ENCODE results near the gene NOS1AP. TPM values are rescaled to one million over a fixed set of nuclear protein-coding genes. Genes with fewer than 3 reads are reported as not detected.

The NOS1AP gene
- total RNA-seq, 1 donor from 2014 or later, result under 0.01 TPM

- peaks cover 2 to 4% (median 3%) of the 10 kb centered on the region in 3 donors for H3K4me1 ChIP-seq (ENCODE audit: control insufficient read depth in 3 of 3, insufficient read depth in 3 of 3, low read length in 3 of 3)
- peaks cover 0 to 6% (median 0%) of the 10 kb centered on the region in 3 donors for H3K27me3 ChIP-seq (ENCODE audit: control insufficient read depth in 3 of 3, insufficient read depth in 3 of 3, low read length in 3 of 3)
- H3K9me3 ChIP-seq (ENCODE audit: control insufficient read depth in 3 of 3, low read length in 3 of 3), result no peaks in the 10 kb centered on the region
- no peaks in the 10 kb centered on the region for H3K36me3 ChIP-seq (ENCODE audit: control insufficient read depth in 3 of 3, insufficient read depth in 3 of 3, low read length in 3 of 3)
- H3K9ac ChIP-seq (ENCODE audit: low read depth in 1 of 3, low read length in 3 of 3), result no peak overlapping the region
- no peak overlapping the region for H3K4me3 ChIP-seq (ENCODE audit: low read length in 3 of 3)
- no peak overlapping the region for H3K27ac ChIP-seq (ENCODE audit: low read depth, low read length)
Observed at GRCh38 chr1:162218546-162218945, 149.1 kb downstream of the NOS1AP start.

DNA sequence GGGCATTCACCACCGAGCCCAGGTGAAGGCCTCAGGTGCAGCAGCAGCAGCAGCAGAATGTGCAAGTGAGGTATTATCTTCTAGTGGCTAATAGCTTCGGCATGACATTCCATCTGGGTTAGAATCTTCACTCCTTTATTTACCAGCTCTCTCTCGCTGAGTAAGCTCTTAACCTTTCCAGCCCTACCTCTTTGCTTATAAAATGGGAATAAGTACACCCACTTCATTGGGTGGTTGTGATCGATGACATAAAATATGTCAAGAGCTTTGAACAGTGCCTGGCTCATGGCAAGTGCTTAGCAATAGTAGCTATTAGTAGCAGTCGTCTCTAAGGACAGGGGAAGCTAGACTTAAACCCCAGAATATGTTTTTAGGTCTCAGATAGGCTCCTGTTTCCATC lies 149.5 kb downstream of the NOS1AP start:
- H3K4me3 ChIP-seq (ENCODE audit: low read length in 3 of 3), result no peak overlapping the region
- no peaks in the 10 kb centered on the region for H3K9me3 ChIP-seq (ENCODE audit: control insufficient read depth in 3 of 3, low read length in 3 of 3)
- no peaks in the 10 kb centered on the region for H3K4me1 ChIP-seq (ENCODE audit: control insufficient read depth in 3 of 3, insufficient read depth in 3 of 3, low read length in 3 of 3)
- H3K36me3 ChIP-seq (ENCODE audit: control insufficient read depth in 3 of 3, insufficient read depth in 3 of 3, low read length in 3 of 3), result no peaks in the 10 kb centered on the region
- no peak overlapping the region for H3K9ac ChIP-seq (ENCODE audit: low read depth in 1 of 3, low read length in 3 of 3)
- peaks cover 0 to 6% (median 0%) of the 10 kb centered on the region in 3 donors for H3K27me3 ChIP-seq (ENCODE audit: control insufficient read depth in 3 of 3, insufficient read depth in 3 of 3, low read length in 3 of 3)
- H3K27ac ChIP-seq (ENCODE audit: low read depth, low read length), result no peak overlapping the region

- Histone ChIP-seq H3K27me3 (ENCODE audit: control insufficient read depth in 3 of 3, insufficient read depth in 3 of 3, low read length in 3 of 3) (peaks cover 0 to 6% (median 0%) of the 10 kb centered on the region in 3 donors), H3K9ac (ENCODE audit: low read depth in 1 of 3, low read length in 3 of 3) (no peak overlapping the region), H3K9me3 (ENCODE audit: control insufficient read depth in 3 of 3, low read length in 3 of 3) (no peaks in the 10 kb centered on the region), H3K4me1 (ENCODE audit: control insufficient read depth in 3 of 3, insufficient read depth in 3 of 3, low read length in 3 of 3) (no peaks in the 10 kb centered on the region), H3K27ac (ENCODE audit: low read depth, low read length) (no peak overlapping the region), H3K36me3 (ENCODE audit: control insufficient read depth in 3 of 3, insufficient read depth in 3 of 3, low read length in 3 of 3) (no peaks in the 10 kb centered on the region), H3K4me3 (ENCODE audit: low read length in 3 of 3) (no peak overlapping the region)
Observed at GRCh38 chr1:162219461-162219860, 150.0 kb downstream of the NOS1AP start.

- Histone ChIP-seq H3K4me3 (ENCODE audit: low read length in 3 of 3) (no peak overlapping the region), H3K36me3 (ENCODE audit: control insufficient read depth in 3 of 3, insufficient read depth in 3 of 3, low read length in 3 of 3) (no peaks in the 10 kb centered on the region), H3K4me1 (ENCODE audit: control insufficient read depth in 3 of 3, insufficient read depth in 3 of 3, low read length in 3 of 3) (no peaks in the 10 kb centered on the region)
Observed at GRCh38 chr1:162220009-162220539, 150.6 kb downstream of the NOS1AP start.

DNA sequence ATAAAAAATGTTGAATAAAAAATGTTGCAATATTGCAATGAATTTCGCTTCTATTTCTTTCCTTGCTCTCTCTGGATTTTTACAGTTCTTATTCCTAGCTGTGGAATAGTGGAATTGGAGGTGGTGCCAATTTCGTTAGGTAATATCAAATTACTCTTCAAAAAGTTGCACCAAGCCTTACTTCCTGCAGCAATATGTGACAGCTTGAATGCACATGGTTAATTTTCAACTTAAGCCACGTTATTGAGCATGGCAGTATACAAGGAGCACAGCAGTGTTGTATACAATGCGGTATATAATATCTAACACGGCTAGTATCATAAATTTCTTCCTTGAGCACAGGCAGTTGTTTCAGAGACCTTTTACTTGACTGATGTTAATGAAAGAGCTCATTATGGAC lies 152.5 kb downstream of the NOS1AP start:
- no peaks in the 10 kb centered on the region for H3K9me3 ChIP-seq (ENCODE audit: control insufficient read depth in 3 of 3, low read length in 3 of 3)
- no peak overlapping the region for H3K9ac ChIP-seq (ENCODE audit: low read depth in 1 of 3, low read length in 3 of 3)
- no peaks in the 10 kb centered on the region for H3K4me1 ChIP-seq (ENCODE audit: control insufficient read depth in 3 of 3, insufficient read depth in 3 of 3, low read length in 3 of 3)
- peaks cover 0 to 6% (median 0%) of the 10 kb centered on the region in 3 donors for H3K27me3 ChIP-seq (ENCODE audit: control insufficient read depth in 3 of 3, insufficient read depth in 3 of 3, low read length in 3 of 3)
- no peaks in the 10 kb centered on the region for H3K36me3 ChIP-seq (ENCODE audit: control insufficient read depth in 3 of 3, insufficient read depth in 3 of 3, low read length in 3 of 3)
- H3K4me3 ChIP-seq (ENCODE audit: low read length in 3 of 3), result no peak overlapping the region
- H3K27ac ChIP-seq (ENCODE audit: low read depth, low read length), result no peak overlapping the region

More at GRCh38 chr1:162220009-162220539, 150.6 kb downstream of the NOS1AP start:
- H3K27me3 ChIP-seq (ENCODE audit: control insufficient read depth in 3 of 3, insufficient read depth in 3 of 3, low read length in 3 of 3), result peaks cover 0 to 6% (median 0%) of the 10 kb centered on the region in 3 donors
- H3K27ac ChIP-seq (ENCODE audit: low read depth, low read length), result no peak overlapping the region
- H3K9ac ChIP-seq (ENCODE audit: low read depth in 1 of 3, low read length in 3 of 3), result no peak overlapping the region
- H3K9me3 ChIP-seq (ENCODE audit: control insufficient read depth in 3 of 3, low read length in 3 of 3), result no peaks in the 10 kb centered on the region

DNA sequence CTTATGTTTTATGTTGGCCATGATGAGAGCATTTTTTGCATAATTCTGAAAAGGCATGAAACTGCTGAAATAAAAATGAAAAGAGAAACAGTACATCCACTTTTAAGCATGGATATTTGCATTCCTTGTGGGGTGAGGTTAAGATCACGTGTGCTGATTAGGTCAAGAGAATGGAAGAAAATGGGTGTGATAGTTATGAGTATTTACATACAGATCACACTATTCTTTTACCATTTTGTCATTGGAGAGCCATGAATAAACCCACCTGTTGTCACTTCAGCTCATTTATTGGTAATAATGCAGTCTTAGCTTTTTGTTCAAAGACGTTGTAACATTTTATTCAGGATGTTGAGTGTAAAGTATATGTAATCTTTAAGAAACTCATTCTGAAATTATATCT lies 153.2 kb downstream of the NOS1AP start:
- Histone ChIP-seq H3K27ac (ENCODE audit: low read depth, low read length) (no peak overlapping the region), H3K9me3 (ENCODE audit: control insufficient read depth in 3 of 3, low read length in 3 of 3) (no peaks in the 10 kb centered on the region), H3K4me3 (ENCODE audit: low read length in 3 of 3) (no peak overlapping the region), H3K36me3 (ENCODE audit: control insufficient read depth in 3 of 3, insufficient read depth in 3 of 3, low read length in 3 of 3) (no peaks in the 10 kb centered on the region), H3K27me3 (ENCODE audit: control insufficient read depth in 3 of 3, insufficient read depth in 3 of 3, low read length in 3 of 3) (peaks cover 0 to 6% (median 0%) of the 10 kb centered on the region in 3 donors), H3K9ac (ENCODE audit: low read depth in 1 of 3, low read length in 3 of 3) (no peak overlapping the region), H3K4me1 (ENCODE audit: control insufficient read depth in 3 of 3, insufficient read depth in 3 of 3, low read length in 3 of 3) (no peaks in the 10 kb centered on the region)

GRCh38 chr1:162223488-162223887 lies 154.0 kb downstream of the NOS1AP start:
- H3K4me1 ChIP-seq (ENCODE audit: control insufficient read depth in 3 of 3, insufficient read depth in 3 of 3, low read length in 3 of 3), result no peaks in the 10 kb centered on the region
- H3K9me3 ChIP-seq (ENCODE audit: control insufficient read depth in 3 of 3, low read length in 3 of 3), result no peaks in the 10 kb centered on the region
- no peak overlapping the region for H3K27ac ChIP-seq (ENCODE audit: low read depth, low read length)
- H3K36me3 ChIP-seq (ENCODE audit: control insufficient read depth in 3 of 3, insufficient read depth in 3 of 3, low read length in 3 of 3), result no peaks in the 10 kb centered on the region
- H3K4me3 ChIP-seq (ENCODE audit: low read length in 3 of 3), result no peak overlapping the region
- H3K27me3 ChIP-seq (ENCODE audit: control insufficient read depth in 3 of 3, insufficient read depth in 3 of 3, low read length in 3 of 3), result peaks cover 0 to 6% (median 0%) of the 10 kb centered on the region in 3 donors
- no peak overlapping the region for H3K9ac ChIP-seq (ENCODE audit: low read depth in 1 of 3, low read length in 3 of 3)

- no peaks in the 10 kb centered on the region for H3K36me3 ChIP-seq (ENCODE audit: control insufficient read depth in 3 of 3, insufficient read depth in 3 of 3, low read length in 3 of 3)
- no peak overlapping the region for H3K27ac ChIP-seq (ENCODE audit: low read depth, low read length)
- no peaks in the 10 kb centered on the region for H3K9me3 ChIP-seq (ENCODE audit: control insufficient read depth in 3 of 3, low read length in 3 of 3)
- no peaks in the 10 kb centered on the region for H3K4me1 ChIP-seq (ENCODE audit: control insufficient read depth in 3 of 3, insufficient read depth in 3 of 3, low read length in 3 of 3)
- H3K27me3 ChIP-seq (ENCODE audit: control insufficient read depth in 3 of 3, insufficient read depth in 3 of 3, low read length in 3 of 3), result peaks cover 0 to 6% (median 0%) of the 10 kb centered on the region in 3 donors
- H3K4me3 ChIP-seq (ENCODE audit: low read length in 3 of 3), result no peak overlapping the region
- no peak overlapping the region for H3K9ac ChIP-seq (ENCODE audit: low read depth in 1 of 3, low read length in 3 of 3)
Observed at GRCh38 chr1:162224267-162224666, 154.8 kb downstream of the NOS1AP start.

GRCh38 chr1:162228586-162228985 lies 159.1 kb downstream of the NOS1AP start:
- no peaks in the 10 kb centered on the region for H3K9me3 ChIP-seq (ENCODE audit: control insufficient read depth in 3 of 3, low read length in 3 of 3)
- H3K27me3 ChIP-seq (ENCODE audit: control insufficient read depth in 3 of 3, insufficient read depth in 3 of 3, low read length in 3 of 3), result no peaks in the 10 kb centered on the region
- no peak overlapping the region for H3K9ac ChIP-seq (ENCODE audit: low read depth in 1 of 3, low read length in 3 of 3)
- H3K36me3 ChIP-seq (ENCODE audit: control insufficient read depth in 3 of 3, insufficient read depth in 3 of 3, low read length in 3 of 3), result no peaks in the 10 kb centered on the region
- H3K4me1 ChIP-seq (ENCODE audit: control insufficient read depth in 3 of 3, insufficient read depth in 3 of 3, low read length in 3 of 3), result no peaks in the 10 kb centered on the region
- no peak overlapping the region for H3K27ac ChIP-seq (ENCODE audit: low read depth, low read length)
- no peak overlapping the region for H3K4me3 ChIP-seq (ENCODE audit: low read length in 3 of 3)

- Histone ChIP-seq H3K27ac (ENCODE audit: low read depth, low read length) (no peak overlapping the region), H3K4me1 (ENCODE audit: control insufficient read depth in 3 of 3, insufficient read depth in 3 of 3, low read length in 3 of 3) (no peaks in the 10 kb centered on the region), H3K9me3 (ENCODE audit: control insufficient read depth in 3 of 3, low read length in 3 of 3) (no peaks in the 10 kb centered on the region), H3K4me3 (ENCODE audit: low read length in 3 of 3) (no peak overlapping the region), H3K9ac (ENCODE audit: low read depth in 1 of 3, low read length in 3 of 3) (no peak overlapping the region), H3K36me3 (ENCODE audit: control insufficient read depth in 3 of 3, insufficient read depth in 3 of 3, low read length in 3 of 3) (no peaks in the 10 kb centered on the region), H3K27me3 (ENCODE audit: control insufficient read depth in 3 of 3, insufficient read depth in 3 of 3, low read length in 3 of 3) (no peaks in the 10 kb centered on the region)
Observed at GRCh38 chr1:162229549-162229948, 160.1 kb downstream of the NOS1AP start.
